GM21423 (cell line): ENCODE data around the gene CALR3.

Source experiments
- ATAC-seq: cut with Tn5 transposase; IDR thresholded peaks from one replicate; pipeline ENCODE4 v1.9.1; 2021; ENCODE audit warnings: mild to moderate bottlenecking, moderate library complexity; ENCODE audit not compliant: unreplicated experiment

Gene CALR3

GRCh38 chr19:16435238-16435917, 60.6 kb downstream of the CALR3 start:
- ATAC-seq: no peak

GRCh38 chr19:16433986-16434385, 62.0 kb downstream of the CALR3 start:
- ATAC-seq: no peak

GRCh38 chr19:16429759-16430091, 66.2 kb downstream of the CALR3 start:
- ATAC-seq: no peak

DNA sequence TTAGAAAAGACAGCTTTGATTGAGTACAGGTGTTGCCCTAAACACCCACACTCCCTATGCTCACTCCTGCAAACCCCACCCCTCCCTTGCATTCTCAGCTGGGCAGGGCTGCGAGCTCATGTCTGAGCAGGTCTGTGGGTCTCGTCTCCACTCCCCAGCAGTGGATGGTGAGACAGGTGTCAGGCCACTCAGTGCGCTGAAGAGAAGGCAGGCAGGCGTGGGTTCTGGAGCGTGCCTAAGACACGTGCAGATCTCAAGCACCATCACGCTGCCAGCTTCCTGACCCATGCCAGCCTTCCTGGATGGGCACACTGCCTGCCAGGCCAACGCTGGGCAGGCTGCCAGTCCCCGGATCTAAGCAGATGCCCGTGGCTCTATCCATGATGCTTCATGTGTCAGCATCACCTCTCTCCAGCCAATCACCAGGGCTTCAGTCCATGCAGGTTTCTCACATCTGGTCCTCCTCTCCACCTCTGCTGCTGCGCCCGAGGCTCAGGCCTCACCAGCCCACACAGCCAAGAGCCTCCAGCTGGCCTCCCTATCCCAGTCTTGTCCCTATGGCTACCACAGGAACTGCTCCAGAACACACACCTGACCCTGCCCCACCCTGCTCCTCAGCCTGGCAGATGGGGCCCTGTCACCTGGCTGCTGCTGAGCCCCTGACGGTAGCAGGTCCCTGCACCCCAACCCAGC, 66.8 kb downstream of the CALR3 start:
- no peak for ATAC-seq
